ENCODE measurements around the gene GLI2.

Gene GLI2

GRCh38 chr2:120783371-120783791 lies 47.7 kb downstream of the GLI2 start:
- TF ChIP-seq RAD21 (IDR thresholded peaks at IDR 0.05; ENCODE audit: low read depth) (no peak), EP300 (IDR thresholded peaks at IDR 0.05; ENCODE audit: borderline replicate concordance) (no peak), CEBPB (IDR thresholded peaks at IDR 0.05) (no peak), EGR1 (IDR thresholded peaks at IDR 0.05) (no peak), TAF1 (IDR thresholded peaks at IDR 0.05; ENCODE audit: low read depth) (no peak), CREB1 (IDR thresholded peaks at IDR 0.05; ENCODE audit: low read depth) (no peak), FOXM1 (IDR thresholded peaks at IDR 0.05; ENCODE audit: borderline replicate concordance, low read depth) (no peak), TEAD4 (IDR thresholded peaks at IDR 0.05) (no peak), ZBTB7A (IDR thresholded peaks at IDR 0.05; ENCODE audit: low read depth) (no peak), TCF12 (IDR thresholded peaks at IDR 0.05; ENCODE audit: low read depth) (no peak)
- TF ChIP-seq, protein P1, sequence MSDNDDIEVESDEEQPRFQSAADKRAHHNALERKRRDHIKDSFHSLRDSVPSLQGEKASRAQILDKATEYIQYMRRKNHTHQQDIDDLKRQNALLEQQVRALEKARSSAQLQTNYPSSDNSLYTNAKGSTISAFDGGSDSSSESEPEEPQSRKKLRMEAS (IDR thresholded peaks at IDR 0.05) = no peak
- TF ChIP-seq, protein P2, sequence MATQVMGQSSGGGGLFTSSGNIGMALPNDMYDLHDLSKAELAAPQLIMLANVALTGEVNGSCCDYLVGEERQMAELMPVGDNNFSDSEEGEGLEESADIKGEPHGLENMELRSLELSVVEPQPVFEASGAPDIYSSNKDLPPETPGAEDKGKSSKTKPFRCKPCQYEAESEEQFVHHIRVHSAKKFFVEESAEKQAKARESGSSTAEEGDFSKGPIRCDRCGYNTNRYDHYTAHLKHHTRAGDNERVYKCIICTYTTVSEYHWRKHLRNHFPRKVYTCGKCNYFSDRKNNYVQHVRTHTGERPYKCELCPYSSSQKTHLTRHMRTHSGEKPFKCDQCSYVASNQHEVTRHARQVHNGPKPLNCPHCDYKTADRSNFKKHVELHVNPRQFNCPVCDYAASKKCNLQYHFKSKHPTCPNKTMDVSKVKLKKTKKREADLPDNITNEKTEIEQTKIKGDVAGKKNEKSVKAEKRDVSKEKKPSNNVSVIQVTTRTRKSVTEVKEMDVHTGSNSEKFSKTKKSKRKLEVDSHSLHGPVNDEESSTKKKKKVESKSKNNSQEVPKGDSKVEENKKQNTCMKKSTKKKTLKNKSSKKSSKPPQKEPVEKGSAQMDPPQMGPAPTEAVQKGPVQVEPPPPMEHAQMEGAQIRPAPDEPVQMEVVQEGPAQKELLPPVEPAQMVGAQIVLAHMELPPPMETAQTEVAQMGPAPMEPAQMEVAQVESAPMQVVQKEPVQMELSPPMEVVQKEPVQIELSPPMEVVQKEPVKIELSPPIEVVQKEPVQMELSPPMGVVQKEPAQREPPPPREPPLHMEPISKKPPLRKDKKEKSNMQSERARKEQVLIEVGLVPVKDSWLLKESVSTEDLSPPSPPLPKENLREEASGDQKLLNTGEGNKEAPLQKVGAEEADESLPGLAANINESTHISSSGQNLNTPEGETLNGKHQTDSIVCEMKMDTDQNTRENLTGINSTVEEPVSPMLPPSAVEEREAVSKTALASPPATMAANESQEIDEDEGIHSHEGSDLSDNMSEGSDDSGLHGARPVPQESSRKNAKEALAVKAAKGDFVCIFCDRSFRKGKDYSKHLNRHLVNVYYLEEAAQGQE (IDR thresholded peaks at IDR 0.05; ENCODE audit: low read depth) = no peak

GRCh38 chr2:120783969-120784372 lies 48.3 kb downstream of the GLI2 start:
- no peak for TF ChIP-seq CEBPB (IDR thresholded peaks at IDR 0.05)
- TF ChIP-seq, protein P2 (IDR thresholded peaks at IDR 0.05; ENCODE audit: low read depth) = no peak
- TF ChIP-seq TCF12 (IDR thresholded peaks at IDR 0.05; ENCODE audit: low read depth) = no peak
- TF ChIP-seq, protein P3, sequence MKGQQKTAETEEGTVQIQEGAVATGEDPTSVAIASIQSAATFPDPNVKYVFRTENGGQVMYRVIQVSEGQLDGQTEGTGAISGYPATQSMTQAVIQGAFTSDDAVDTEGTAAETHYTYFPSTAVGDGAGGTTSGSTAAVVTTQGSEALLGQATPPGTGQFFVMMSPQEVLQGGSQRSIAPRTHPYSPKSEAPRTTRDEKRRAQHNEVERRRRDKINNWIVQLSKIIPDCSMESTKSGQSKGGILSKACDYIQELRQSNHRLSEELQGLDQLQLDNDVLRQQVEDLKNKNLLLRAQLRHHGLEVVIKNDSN (IDR thresholded peaks at IDR 0.05) = no peak
- no peak for TF ChIP-seq NFIC (IDR thresholded peaks at IDR 0.05)
- TF ChIP-seq YY1 (IDR thresholded peaks at IDR 0.05; ENCODE audit: low read depth) = no peak
- TF ChIP-seq EP300 (IDR thresholded peaks at IDR 0.05; ENCODE audit: borderline replicate concordance) = no peak
- no peak for TF ChIP-seq CREB1 (IDR thresholded peaks at IDR 0.05; ENCODE audit: low read depth)
- no peak for TF ChIP-seq FOXM1 (IDR thresholded peaks at IDR 0.05; ENCODE audit: borderline replicate concordance, low read depth)
- no peak for TF ChIP-seq EGR1 (IDR thresholded peaks at IDR 0.05)
- no peak for TF ChIP-seq RAD21 (IDR thresholded peaks at IDR 0.05; ENCODE audit: low read depth)
- TF ChIP-seq, protein P1 (IDR thresholded peaks at IDR 0.05) = no peak
